Karpas-422 (cell line): Measurements from ENCODE around the gene GAREM2. TPM values are rescaled to one million over a fixed set of nuclear protein-coding genes. Genes with fewer than 3 reads are reported as not detected.

ENCODE experiments used
- DNase-seq: peaks from one replicate; pipeline ENCODE4 v3.0.0-alpha.2; 2015
- H2AFZ ChIP-seq: fragments of 200-600 bp; sonication (generic); 2 replicates; pipeline ENCODE4 v1.6.1; 2014; ENCODE audit warnings: antibody characterized with exemption, low read length, mixed read lengths
- H3K27ac ChIP-seq: fragments of 200-600 bp; sonication (generic); 2 replicates; pipeline ENCODE4 v1.5.1; 2014; ENCODE audit warnings: mild to moderate bottlenecking, low read length, moderate library complexity
- H3K27me3 ChIP-seq: fragments of 200-600 bp; sonication (generic); 2 replicates; pipeline ENCODE4 v1.6.1; 2014; ENCODE audit warnings: low read length, mixed read lengths
- H3K36me3 ChIP-seq: fragments of 200-600 bp; sonication (generic); 2 replicates; pipeline ENCODE4 v1.6.1; 2014; ENCODE audit warnings: low read length, mixed read lengths; ENCODE audit not compliant: insufficient read depth
- H3K4me1 ChIP-seq: fragments of 200-600 bp; sonication (generic); 2 replicates; pipeline ENCODE4 v1.6.1; 2014; ENCODE audit warnings: mild to moderate bottlenecking, low read length, mixed read lengths
- H3K4me2 ChIP-seq: fragments of 200-600 bp; sonication (generic); 2 replicates; pipeline ENCODE4 v1.6.1; 2014; ENCODE audit warnings: low read length, low read depth, mild to moderate bottlenecking; ENCODE audit not compliant: poor library complexity, severe bottlenecking
- H3K4me3 ChIP-seq: fragments of 200-600 bp; sonication (generic); 2 replicates; pipeline ENCODE4 v1.5.1; 2014; ENCODE audit warnings: mild to moderate bottlenecking, antibody characterized with exemption, low read length, mixed read lengths
- H3K79me2 ChIP-seq: fragments of 200-600 bp; sonication (generic); 2 replicates; pipeline ENCODE4 v1.6.1; 2014; ENCODE audit warnings: mild to moderate bottlenecking, low read length, mixed read lengths
- H3K9ac ChIP-seq: fragments of 200-600 bp; sonication (generic); 2 replicates; pipeline ENCODE4 v1.6.0; 2014; ENCODE audit warnings: low read length
- H3K9me2 ChIP-seq: fragments of 200-600 bp; sonication (generic), shearing (Covaris generic); replicated peaks from 2 replicates; pipeline ENCODE4 v1.6.0; 2014; ENCODE audit warnings: mild to moderate bottlenecking, low read length, moderate library complexity; ENCODE audit not compliant: insufficient read depth
- H3K9me3 ChIP-seq: fragments of 300-700, 200-600 bp; sonication (generic); 2 replicates; pipeline ENCODE4 v1.6.1; 2014; ENCODE audit warnings: low read length, mixed read lengths
- H4K20me1 ChIP-seq: fragments of 200-600 bp; sonication (generic); 2 replicates; pipeline ENCODE4 v1.6.1; 2014; ENCODE audit warnings: mild to moderate bottlenecking, antibody characterized with exemption, low read length, low read depth; ENCODE audit not compliant: insufficient read depth
- total RNA-seq: library from RNA; depleted of rRNA; stranded (reverse); fragments of >200 nt; shearing (Covaris generic); gene quantifications from 2 replicates; pipeline ENCODE4 v1.2.3, GENCODE V29; 2014; ENCODE audit warnings: low replicate concordance

GAREM2 gene
- total RNA-seq, 1 experiment from 2014 or later: not detected

DNA sequence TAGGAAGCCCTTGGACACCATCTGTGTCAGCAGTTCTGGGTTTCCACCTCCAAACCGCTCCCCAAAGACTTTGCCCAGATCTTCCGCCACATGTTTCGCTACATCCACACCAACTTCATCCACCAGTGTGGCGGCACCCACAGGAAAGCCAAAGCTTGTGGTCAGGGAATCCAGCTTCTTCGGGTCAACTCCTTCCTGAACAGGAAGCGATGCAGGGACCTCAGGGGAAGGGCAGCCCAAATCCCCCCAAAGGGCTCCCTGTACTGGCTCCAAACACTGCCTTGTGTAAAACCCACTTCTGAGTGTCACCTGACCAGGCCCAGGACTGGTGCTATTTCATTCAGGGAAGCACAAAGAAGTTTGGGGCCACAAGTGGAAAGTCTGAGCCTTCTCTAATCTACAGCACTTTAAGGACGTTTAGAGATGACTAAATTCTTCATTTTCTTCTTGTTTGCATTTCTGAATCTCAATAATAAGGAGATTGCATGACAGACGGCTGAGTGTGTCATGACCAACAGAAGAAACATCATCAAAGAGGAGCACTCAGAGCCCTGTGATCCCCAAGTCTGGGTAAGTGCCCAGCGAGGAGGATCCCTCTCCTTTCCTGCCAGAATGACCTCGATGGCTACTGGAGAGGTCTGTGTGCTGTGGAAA, 20.8 kb downstream of the GAREM2 start:
- H4K20me1 ChIP-seq: no peaks in the 10 kb centered on the region
- H3K27ac ChIP-seq: no peak overlapping the region
- H3K4me1 ChIP-seq: peaks cover 30% of the 10 kb centered on the region
- H3K36me3 ChIP-seq: peaks cover 43% of the 10 kb centered on the region
- no peaks in the 10 kb centered on the region for H3K27me3 ChIP-seq
- H2AFZ ChIP-seq: no peak overlapping the region
- H3K9me3 ChIP-seq: no peaks in the 10 kb centered on the region
- no peak for DNase-seq
- H3K4me2 ChIP-seq: no peak overlapping the region
- no peak overlapping the region for H3K9ac ChIP-seq
- H3K79me2 ChIP-seq: no peaks in the 10 kb centered on the region
- no peaks in the 10 kb centered on the region for H3K9me2 ChIP-seq
- H3K4me3 ChIP-seq: no peak overlapping the region

DNA sequence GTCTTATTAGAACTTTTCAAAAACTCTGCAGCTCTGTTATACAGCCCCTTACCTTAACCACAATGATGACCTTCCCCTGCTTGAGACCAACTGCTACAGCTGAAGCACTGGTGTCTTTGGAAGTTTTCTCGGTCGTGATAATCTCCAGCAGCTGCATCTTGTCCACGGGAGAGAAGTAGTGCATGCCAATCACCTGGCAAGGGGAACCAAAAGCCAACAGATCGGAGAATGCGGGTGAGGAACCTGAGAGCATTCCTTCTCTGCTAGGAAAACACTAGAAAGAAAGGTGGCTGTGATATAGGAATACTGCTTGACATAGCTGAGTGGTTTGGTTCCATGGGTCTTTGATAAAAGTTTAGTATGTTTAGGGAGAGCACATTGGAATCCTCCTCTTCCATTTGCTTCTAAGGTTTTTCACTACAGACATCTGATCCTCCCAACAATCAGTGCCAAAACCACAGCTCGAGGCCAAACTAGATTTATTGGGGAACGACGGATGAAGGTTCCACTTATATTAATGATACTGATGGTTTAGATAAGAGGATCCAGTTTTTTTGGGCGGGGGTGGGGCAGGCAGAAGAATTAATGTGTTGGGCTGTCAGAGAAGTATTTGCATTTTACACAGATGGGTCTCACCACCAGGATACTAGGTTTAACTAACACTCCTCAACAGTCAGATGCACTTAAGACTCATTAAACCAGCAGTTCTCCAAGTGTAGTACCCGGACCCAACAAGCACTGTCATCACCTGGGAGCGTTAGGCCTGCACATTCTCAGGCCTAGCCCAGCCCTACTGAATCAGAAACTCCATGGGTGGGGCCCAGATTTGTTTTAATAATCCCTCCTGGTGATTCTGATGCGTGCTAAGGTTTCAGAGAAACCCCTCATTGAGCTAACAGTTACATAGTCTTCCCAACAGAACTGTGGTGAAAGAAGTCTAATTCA, 22.4 kb downstream of the GAREM2 start:
- H3K4me1 ChIP-seq: peaks cover 30% of the 10 kb centered on the region
- H3K27ac ChIP-seq: no peak overlapping the region
- no peak overlapping the region for H3K9ac ChIP-seq
- no peaks in the 10 kb centered on the region for H3K79me2 ChIP-seq
- no peaks in the 10 kb centered on the region for H3K27me3 ChIP-seq
- H3K9me3 ChIP-seq: no peaks in the 10 kb centered on the region
- no peak overlapping the region for H3K4me2 ChIP-seq
- no peaks in the 10 kb centered on the region for H4K20me1 ChIP-seq
- no peak for DNase-seq
- no peaks in the 10 kb centered on the region for H3K9me2 ChIP-seq
- H3K36me3 ChIP-seq: peaks cover 51% of the 10 kb centered on the region
- H3K4me3 ChIP-seq: no peak overlapping the region
- no peak overlapping the region for H2AFZ ChIP-seq

- H3K4me2 ChIP-seq: peak overlapping the region; percentile 43
- no peak overlapping the region for H3K9ac ChIP-seq
- no peaks in the 10 kb centered on the region for H4K20me1 ChIP-seq
- no peaks in the 10 kb centered on the region for H3K9me2 ChIP-seq
- H3K4me3 ChIP-seq: no peak overlapping the region
- H3K27ac ChIP-seq: peak overlapping the region; percentile 40
- H3K36me3 ChIP-seq: peaks cover 60% of the 10 kb centered on the region
- H2AFZ ChIP-seq: no peak overlapping the region
- no peaks in the 10 kb centered on the region for H3K79me2 ChIP-seq
- no peaks in the 10 kb centered on the region for H3K27me3 ChIP-seq
- H3K4me1 ChIP-seq: peaks cover 30% of the 10 kb centered on the region
- peak; percentile 93 for DNase-seq
- no peaks in the 10 kb centered on the region for H3K9me3 ChIP-seq
Measured at GRCh38 chr2:26196683-26197418, 24.0 kb downstream of the GAREM2 start.

- Histone ChIP-seq H3K79me2 (no peaks in the 10 kb centered on the region), H3K9me3 (no peaks in the 10 kb centered on the region), H3K27ac (peak overlapping the region; percentile 40), H2AFZ (no peak overlapping the region), H3K4me1 (peaks cover 30% of the 10 kb centered on the region), H3K4me3 (no peak overlapping the region), H3K9ac (no peak overlapping the region), H3K36me3 (peaks cover 60% of the 10 kb centered on the region), H3K9me2 (no peaks in the 10 kb centered on the region), H3K27me3 (no peaks in the 10 kb centered on the region), H3K4me2 (peak overlapping the region; percentile 43), H4K20me1 (no peaks in the 10 kb centered on the region)
- no peak for DNase-seq
Measured at GRCh38 chr2:26197516-26197915, 24.6 kb downstream of the GAREM2 start.

DNA sequence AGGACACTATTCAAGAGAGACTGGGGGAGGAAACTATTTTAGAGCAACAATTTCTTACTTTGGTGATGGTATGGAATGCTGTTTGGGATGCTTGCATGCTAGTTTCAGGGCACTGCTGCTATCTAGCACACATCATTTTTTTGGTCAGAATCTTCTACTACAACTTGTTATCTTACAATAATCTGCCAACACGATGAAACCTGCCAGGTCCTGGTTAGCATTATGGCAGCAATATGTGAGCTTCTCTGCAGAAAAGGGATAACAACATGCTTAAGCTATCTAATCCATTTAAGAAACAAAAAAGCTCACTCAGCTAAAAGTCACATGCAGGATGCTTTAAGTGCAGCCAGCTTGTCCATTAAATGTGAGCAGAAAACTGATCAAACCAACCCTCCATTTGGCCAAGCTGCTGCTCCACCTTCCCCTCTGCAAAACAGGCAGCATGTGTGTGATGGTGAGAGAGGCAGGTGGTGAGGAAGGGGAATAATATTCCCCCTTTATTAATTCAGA, 30.1 kb downstream of the GAREM2 start:
- no peaks in the 10 kb centered on the region for H3K79me2 ChIP-seq
- peaks cover 56% of the 10 kb centered on the region for H3K36me3 ChIP-seq

DNA sequence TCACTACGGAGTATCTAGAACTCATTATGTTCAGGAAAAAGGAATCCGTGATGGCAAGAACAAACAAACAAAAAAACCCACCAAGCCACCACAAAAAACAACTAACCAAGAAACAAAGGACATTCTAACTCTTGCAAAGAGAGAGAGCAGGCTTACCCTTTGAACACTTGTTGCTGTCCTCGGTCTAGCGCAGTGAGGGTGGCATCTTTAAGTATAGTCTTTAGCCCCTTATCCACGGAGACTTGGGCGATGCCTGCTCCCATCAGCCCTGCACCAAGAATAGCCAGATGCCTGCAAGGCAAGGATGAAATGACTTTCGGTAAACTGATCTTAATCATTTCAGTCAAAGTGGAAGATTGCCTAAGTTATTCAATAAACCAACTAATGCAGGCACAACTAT, 31.0 kb downstream of the GAREM2 start:
- no peak for DNase-seq
- no peaks in the 10 kb centered on the region for H3K79me2 ChIP-seq
- no peaks in the 10 kb centered on the region for H3K27me3 ChIP-seq
- H3K9me2 ChIP-seq: no peaks in the 10 kb centered on the region
- H2AFZ ChIP-seq: no peak overlapping the region
- no peak overlapping the region for H3K4me3 ChIP-seq
- no peaks in the 10 kb centered on the region for H4K20me1 ChIP-seq
- H3K4me1 ChIP-seq: peaks cover 7% of the 10 kb centered on the region; the same call in 1 of the 2 replicates
- H3K9ac ChIP-seq: no peak overlapping the region
- H3K9me3 ChIP-seq: no peaks in the 10 kb centered on the region
- no peak overlapping the region for H3K4me2 ChIP-seq
- peaks cover 60% of the 10 kb centered on the region for H3K36me3 ChIP-seq
- H3K27ac ChIP-seq: no peak overlapping the region

More for the DNA sequence above, 30.1 kb downstream of the GAREM2 start:
- Histone ChIP-seq H3K4me3 (no peak overlapping the region), H3K9me2 (no peaks in the 10 kb centered on the region), H3K4me2 (no peak overlapping the region), H3K4me1 (peaks cover 3% of the 10 kb centered on the region), H4K20me1 (no peaks in the 10 kb centered on the region), H3K27ac (no peak overlapping the region), H3K9ac (no peak overlapping the region), H3K9me3 (no peaks in the 10 kb centered on the region), H3K27me3 (no peaks in the 10 kb centered on the region), H2AFZ (no peak overlapping the region)
- DNase-seq: no peak

DNA sequence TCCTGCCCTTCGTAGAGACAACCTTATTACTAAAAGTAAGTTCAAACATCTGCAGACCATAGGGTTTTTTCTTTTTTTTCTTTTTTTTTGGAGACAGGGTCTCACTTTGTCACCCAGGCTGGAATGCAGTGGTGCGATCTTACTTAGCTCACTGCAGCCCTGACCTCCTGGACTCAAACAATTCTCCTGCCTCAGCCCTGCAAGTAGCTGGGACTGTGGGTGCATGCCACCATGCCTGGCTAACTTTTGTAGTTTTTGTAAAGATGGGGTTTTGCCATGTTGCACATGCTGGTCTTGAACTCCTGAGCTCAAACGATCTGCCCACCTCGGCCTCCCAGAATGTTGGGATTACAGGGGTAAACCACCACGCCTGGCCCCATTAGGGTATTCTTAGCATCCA, 39.1 kb downstream of the GAREM2 start:
- no peaks in the 10 kb centered on the region for H3K27me3 ChIP-seq
- DNase-seq: no peak

More for the DNA sequence above, 39.1 kb downstream of the GAREM2 start:
- H3K9ac ChIP-seq: no peak overlapping the region
- no peak overlapping the region for H3K4me3 ChIP-seq
- H3K36me3 ChIP-seq: peaks cover 72% of the 10 kb centered on the region
- H3K4me1 ChIP-seq: peaks cover 7% of the 10 kb centered on the region; the same call in 1 of the 2 replicates
- no peak overlapping the region for H3K4me2 ChIP-seq
- no peaks in the 10 kb centered on the region for H3K9me2 ChIP-seq
- peaks cover 9% of the 10 kb centered on the region; the same call in 1 of the 2 replicates for H3K79me2 ChIP-seq
- no peaks in the 10 kb centered on the region for H3K9me3 ChIP-seq
- no peaks in the 10 kb centered on the region for H4K20me1 ChIP-seq
- H3K27ac ChIP-seq: no peak overlapping the region
- H2AFZ ChIP-seq: no peak overlapping the region
